Erythroblast (primary cell): ENCODE measurements around the gene KCTD14.

Source experiments
- GATA1 ChIP-seq: IDR thresholded peaks from 2 replicates; pipeline ENCODE4 v1.6.1; 2011; ENCODE audit warnings: low read depth, mild to moderate bottlenecking, control low read depth, low read length, moderate library complexity
- POLR2A ChIP-seq: IDR thresholded peaks from 2 replicates; pipeline ENCODE4 v1.6.1; 2011; ENCODE audit warnings: mild to moderate bottlenecking, low read length

- no peak for TF ChIP-seq POLR2A
- TF ChIP-seq GATA1 = no peak
Observed at GRCh38 chr11:77990981-77991380, 32.1 kb downstream of the KCTD14 start.
